GM18505 (cell line): ENCODE data around the gene NOPCHAP1.
"Not testable (repeated sequence)": the region's sequence is repeated elsewhere in the genome, so short reads cannot be mapped to it uniquely, and the experiment has no call there.

Experiments
- ATAC-seq: cut with Tn5 transposase; IDR thresholded peaks from one replicate; pipeline ENCODE4 v1.9.1; 2021; ENCODE audit not compliant: unreplicated experiment
- POLR2A ChIP-seq: IDR thresholded peaks from 4 replicates; pipeline ENCODE4 v1.6.1; 2011; ENCODE audit warnings: borderline replicate concordance; ENCODE audit not compliant: insufficient read depth, insufficient read length; ENCODE audit errors: extremely low read depth

The NOPCHAP1 gene

GRCh38 chr12:104986022-104986941, at the start of gene NOPCHAP1:
TSS of gene NOPCHAP1 (plus strand) at chr12:104986316. CDS start at chr12:104986353, 37 bp downstream.
- peak; percentile 80 for TF ChIP-seq POLR2A
- ATAC-seq: peak; percentile 97

- ATAC-seq: no peak
- TF ChIP-seq POLR2A: no peak
Measured at GRCh38 chr12:104938371-104938770, 47.7 kb upstream of the NOPCHAP1 start.

- no peak for TF ChIP-seq POLR2A
- no peak for ATAC-seq
Measured at GRCh38 chr12:104939089-104939488, 47.0 kb upstream of the NOPCHAP1 start.

- no peak for TF ChIP-seq POLR2A
- ATAC-seq: no peak
Measured at GRCh38 chr12:104941454-104941853, 44.7 kb upstream of the NOPCHAP1 start.

- TF ChIP-seq POLR2A: no peak
- no peak for ATAC-seq
Measured at GRCh38 chr12:104942075-104942474, 44.0 kb upstream of the NOPCHAP1 start.

- ATAC-seq: not testable (repeated sequence)
Measured at GRCh38 chr12:104943401-104943800, 42.7 kb upstream of the NOPCHAP1 start.

- TF ChIP-seq POLR2A: no peak
- no peak for ATAC-seq
Measured at GRCh38 chr12:104944252-104944651, 41.9 kb upstream of the NOPCHAP1 start.

- ATAC-seq: not testable (repeated sequence)
Measured at GRCh38 chr12:104948716-104949115, 37.4 kb upstream of the NOPCHAP1 start.

GRCh38 chr12:104951759-104952509, 34.2 kb upstream of the NOPCHAP1 start:
- ATAC-seq: no peak
- TF ChIP-seq POLR2A: no peak

GRCh38 chr12:104952816-104953215, 33.3 kb upstream of the NOPCHAP1 start:
- ATAC-seq: no peak
- TF ChIP-seq POLR2A: no peak

- TF ChIP-seq POLR2A: no peak
- no peak for ATAC-seq
Measured at GRCh38 chr12:104953323-104953722, 32.8 kb upstream of the NOPCHAP1 start.

GRCh38 chr12:104955703-104956102, 30.4 kb upstream of the NOPCHAP1 start:
- TF ChIP-seq POLR2A: no peak
- ATAC-seq: no peak

GRCh38 chr12:104956870-104957718, 29.0 kb upstream of the NOPCHAP1 start:
- no peak for ATAC-seq
- no peak for TF ChIP-seq POLR2A
